Caco-2 (cell line): ENCODE data around the gene LPCAT3. TPM values are rescaled to one million over a fixed set of nuclear protein-coding genes. Genes with fewer than 3 reads are reported as not detected.

Experiments
- BruUV-seq: library from RNA; stranded (reverse); fragments of 400-500 nt; replicated peaks from 2 replicates; lab custom pipeline; 2021; lab: Mats Ljungman, UMichigan
- CTCF ChIA-PET: fragments of 300-600 bp; sonication (Branson Sonifier 250); formaldehyde crosslinking; loops from one replicate; lab custom pipeline; 2022; ENCODE audit warnings: antibody characterized with exemption; lab: Charles Lee
- POLR2A ChIA-PET: fragments of 300-600 bp; sonication (Branson Sonifier 250); formaldehyde crosslinking; loops from one replicate; lab custom pipeline; 2022; ENCODE audit warnings: antibody characterized with exemption; lab: Charles Lee
- DNase-seq, 2 experiments: peaks; one replicate each; pipeline versions ENCODE4 v3.0.0 to v3.0.0-alpha.2; 2020 to 2022
- H3K27me3 ChIP-seq: replicated peaks from 2 replicates; pipeline ENCODE4 v1.6.0; 2011; ENCODE audit warnings: low read length; ENCODE audit not compliant: control insufficient read depth, insufficient read depth
- H3K36me3 ChIP-seq: 2 replicates; pipeline ENCODE4 v1.5.1; 2011; ENCODE audit warnings: low read length; ENCODE audit not compliant: control insufficient read depth, insufficient read depth
- H3K4me1 ChIP-seq: fragments of 250-450 bp; sonication (Bioruptor Pico); 2 replicates; pipeline ENCODE4 v1.5.1; 2020; ENCODE audit warnings: mild to moderate bottlenecking
- H3K4me3 ChIP-seq: 2 replicates; pipeline ENCODE4 v1.5.1; 2011; ENCODE audit warnings: low read depth, mild to moderate bottlenecking, control low read depth, low read length
- H3K9me3 ChIP-seq: fragments of 250-450 bp; sonication (Bioruptor Pico); 2 replicates; pipeline ENCODE4 v1.5.1; 2020; ENCODE audit warnings: mild to moderate bottlenecking, moderate library complexity
- H3K27ac Mint-ChIP-seq: one replicate; pipeline ENCODE4 v1.8.0; 2022; ENCODE audit warnings: mixed read lengths; ENCODE audit not compliant: unreplicated experiment
- H3K27me3 Mint-ChIP-seq: one replicate; pipeline ENCODE4 v1.8.0; 2022; ENCODE audit warnings: mixed read lengths; ENCODE audit not compliant: insufficient read depth, unreplicated experiment
- H3K36me3 Mint-ChIP-seq: one replicate; pipeline ENCODE4 v1.8.0; 2022; ENCODE audit warnings: mild to moderate bottlenecking, mixed read lengths; ENCODE audit not compliant: insufficient read depth, unreplicated experiment
- H3K4me1 Mint-ChIP-seq: one replicate; pipeline ENCODE4 v1.8.0; 2022; ENCODE audit warnings: low read depth, mixed read lengths; ENCODE audit not compliant: unreplicated experiment
- H3K4me3 Mint-ChIP-seq: one replicate; pipeline ENCODE4 v1.8.0; 2022; ENCODE audit warnings: mild to moderate bottlenecking, moderate library complexity, mixed read lengths; ENCODE audit not compliant: unreplicated experiment
- H3K9me3 Mint-ChIP-seq: one replicate; pipeline ENCODE4 v1.8.0; 2022; ENCODE audit warnings: mixed read lengths; ENCODE audit not compliant: unreplicated experiment
- intact Hi-C: fragments of 100-400 bp; cut with micrococcal nuclease; formaldehyde crosslinking; loops from one replicate; pipeline ENCODE4 v1.10.0; 2022; ENCODE audit not compliant: unreplicated experiment
- total RNA-seq: library from RNA; stranded (reverse); gene quantifications from 2 replicates; pipeline ENCODE4 v1.2.3, GENCODE V29; 2022
- TF ChIP-seq, protein P1 (sequence below), 2 experiments: fragments of 200-600 bp in 1 of 2; IDR thresholded peaks; 1 replicate in 1 of 2; 2 replicates in 1 of 2; pipeline versions ENCODE4 v1.5.1 to v1.8.0; 2011 to 2022; ENCODE audit warnings: antibody characterized with exemption in 1 of 2, control low read depth in 1 of 2, inconsistent platforms in 1 of 2, low read depth in 1 of 2, low read length in 1 of 2, mild to moderate bottlenecking in 1 of 2, moderate library complexity in 1 of 2; ENCODE audit not compliant: insufficient read depth in 1 of 2, severe bottlenecking in 1 of 2, unreplicated experiment in 1 of 2

The LPCAT3 gene
- total RNA-seq, 1 experiment from 2014 or later = 142 TPM

DNA sequence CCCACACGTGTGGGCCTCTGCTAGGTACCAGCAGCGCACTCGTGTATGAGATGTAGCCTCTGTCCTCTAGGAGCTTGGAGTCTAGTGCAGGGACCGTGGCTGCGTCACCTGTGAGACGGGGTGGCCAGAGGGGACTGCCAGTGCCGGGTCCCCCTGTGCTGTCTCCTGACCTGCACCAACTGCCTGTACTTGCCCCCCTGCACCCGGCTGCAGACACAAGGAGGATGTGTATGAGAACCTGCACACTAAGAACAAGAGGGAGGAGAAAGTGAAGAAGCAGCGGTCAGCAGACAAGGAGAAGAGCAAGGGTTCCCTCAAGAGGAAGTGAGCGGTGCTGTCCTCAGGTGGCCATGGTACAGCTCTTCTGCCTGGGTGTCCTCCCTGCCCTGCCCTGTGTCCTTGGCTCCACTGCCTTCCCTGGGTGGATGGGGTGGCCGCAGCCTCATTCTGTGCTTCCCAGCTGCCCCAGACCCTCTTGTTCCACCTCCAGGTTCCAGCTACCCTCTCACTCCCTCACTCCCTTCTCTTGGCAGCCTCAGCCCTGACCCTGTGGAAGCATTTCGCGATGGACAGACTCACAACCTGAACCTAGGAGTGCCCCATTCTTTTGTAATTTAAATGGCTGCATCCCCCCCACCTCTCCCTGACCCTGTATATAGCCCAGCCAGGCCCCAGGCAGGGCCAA lies 57.5 kb downstream of the LPCAT3 start:
- Mint-ChIP-seq H3K4me3 (peak overlapping the region; percentile 45), H3K4me1 (peaks cover 28% of the 10 kb centered on the region), H3K27ac (peak overlapping the region; percentile 93), H3K36me3 (peaks cover 43% of the 10 kb centered on the region), H3K27me3 (no peaks in the 10 kb centered on the region), H3K9me3 (no peaks in the 10 kb centered on the region)
- no peaks in the 10 kb centered on the region for H3K9me3 ChIP-seq
- no peak for DNase-seq
- peaks cover 35% of the 10 kb centered on the region for H3K4me1 ChIP-seq
- 0 out of 2 replicates have a peak, but pooled peaks cover under 1% of the 10 kb centered on the region for H3K36me3 ChIP-seq
- intact Hi-C loops = loop anchor here (5.0 kb wide), 1 partner anchor 132 kb away; the partner anchor contains the start of gene C1R
- POLR2A ChIA-PET = interaction anchor here (0.5 to 9.3 kb wide), 3 partner anchors 15 to 148 kb away, joined by 3 to 237 read pairs (median 3); partner anchors contain the start of genes C12orf57 and RNU7-1
- BruUV-seq = no TSS peak
- CTCF ChIA-PET = interaction anchor here (0.7 to 8.6 kb wide), 5 partner anchors 11 to 91 kb away, joined by 3 to 241 read pairs (median 8); partner anchors contain the start of genes C12orf57, RNU7-1 and SPSB2
- no peaks in the 10 kb centered on the region for H3K27me3 ChIP-seq
- TF ChIP-seq, protein P1, sequence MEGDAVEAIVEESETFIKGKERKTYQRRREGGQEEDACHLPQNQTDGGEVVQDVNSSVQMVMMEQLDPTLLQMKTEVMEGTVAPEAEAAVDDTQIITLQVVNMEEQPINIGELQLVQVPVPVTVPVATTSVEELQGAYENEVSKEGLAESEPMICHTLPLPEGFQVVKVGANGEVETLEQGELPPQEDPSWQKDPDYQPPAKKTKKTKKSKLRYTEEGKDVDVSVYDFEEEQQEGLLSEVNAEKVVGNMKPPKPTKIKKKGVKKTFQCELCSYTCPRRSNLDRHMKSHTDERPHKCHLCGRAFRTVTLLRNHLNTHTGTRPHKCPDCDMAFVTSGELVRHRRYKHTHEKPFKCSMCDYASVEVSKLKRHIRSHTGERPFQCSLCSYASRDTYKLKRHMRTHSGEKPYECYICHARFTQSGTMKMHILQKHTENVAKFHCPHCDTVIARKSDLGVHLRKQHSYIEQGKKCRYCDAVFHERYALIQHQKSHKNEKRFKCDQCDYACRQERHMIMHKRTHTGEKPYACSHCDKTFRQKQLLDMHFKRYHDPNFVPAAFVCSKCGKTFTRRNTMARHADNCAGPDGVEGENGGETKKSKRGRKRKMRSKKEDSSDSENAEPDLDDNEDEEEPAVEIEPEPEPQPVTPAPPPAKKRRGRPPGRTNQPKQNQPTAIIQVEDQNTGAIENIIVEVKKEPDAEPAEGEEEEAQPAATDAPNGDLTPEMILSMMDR (IDR thresholded peaks at IDR 0.05; ENCODE audit: insufficient read depth in 1 of 2, low read depth in 1 of 2, low read length in 1 of 2, severe bottlenecking in 1 of 2, unreplicated experiment in 1 of 2) = peak in 1 of 2 experiments; percentile 35
- no peak overlapping the region for H3K4me3 ChIP-seq

DNA sequence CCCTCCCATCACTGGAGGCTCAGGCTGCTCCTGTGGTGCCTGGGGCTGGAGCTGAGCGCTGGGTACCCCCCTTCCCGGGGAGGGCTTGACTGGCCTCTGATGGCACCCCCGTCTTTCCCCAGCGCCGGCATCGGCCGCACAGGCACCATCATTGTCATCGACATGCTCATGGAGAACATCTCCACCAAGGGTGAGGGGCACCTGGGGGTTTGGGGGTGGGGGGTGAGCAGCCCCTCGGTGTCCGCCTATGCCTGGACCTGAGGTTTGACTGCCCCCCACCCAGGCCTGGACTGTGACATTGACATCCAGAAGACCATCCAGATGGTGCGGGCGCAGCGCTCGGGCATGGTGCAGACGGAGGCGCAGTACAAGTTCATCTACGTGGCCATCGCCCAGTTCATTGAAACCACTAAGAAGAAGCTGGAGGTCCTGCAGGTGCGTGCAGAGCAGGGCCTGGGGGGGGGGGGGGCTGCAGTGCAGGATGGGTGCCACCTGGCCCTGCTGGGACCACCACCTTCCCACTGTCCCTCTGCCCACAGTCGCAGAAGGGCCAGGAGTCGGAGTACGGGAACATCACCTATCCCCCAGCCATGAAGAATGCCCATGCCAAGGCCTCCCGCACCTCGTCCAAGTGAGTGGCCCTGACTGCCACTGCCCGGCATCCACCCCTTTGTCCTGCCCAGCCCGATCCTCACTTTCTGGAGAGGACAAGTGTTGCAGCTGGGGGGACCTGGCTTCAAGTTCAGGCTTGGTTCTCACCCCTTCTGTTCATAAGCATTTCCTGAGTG lies 58.3 kb downstream of the LPCAT3 start:
- Mint-ChIP-seq H3K4me1 (peaks cover 21% of the 10 kb centered on the region), H3K36me3 (peaks cover 36% of the 10 kb centered on the region), H3K27ac (peak overlapping the region; percentile 93), H3K27me3 (no peaks in the 10 kb centered on the region), H3K4me3 (peak overlapping the region; percentile 45), H3K9me3 (no peaks in the 10 kb centered on the region)
- H3K4me1 ChIP-seq = peaks cover 28% of the 10 kb centered on the region
- ChIA-PET POLR2A (interaction anchor here (9.3 kb wide), 1 partner anchor 15 kb away, joined by 237 read pairs; the partner anchor contains the start of genes C12orf57 and RNU7-1), CTCF (interaction anchor here (0.7 to 8.6 kb wide), 5 partner anchors 11 to 91 kb away, joined by 3 to 241 read pairs (median 8); partner anchors contain the start of genes C12orf57, RNU7-1 and SPSB2)
- no peaks in the 10 kb centered on the region for H3K36me3 ChIP-seq
- no TSS peak for BruUV-seq
- no peak overlapping the region for H3K4me3 ChIP-seq
- H3K9me3 ChIP-seq = no peaks in the 10 kb centered on the region
- H3K27me3 ChIP-seq = no peaks in the 10 kb centered on the region
- intact Hi-C loops = loop anchor here (5.0 kb wide), 1 partner anchor 132 kb away; the partner anchor contains the start of gene C1R
- TF ChIP-seq, protein P1 (IDR thresholded peaks at IDR 0.05; ENCODE audit: insufficient read depth in 1 of 2, low read depth in 1 of 2, low read length in 1 of 2, severe bottlenecking in 1 of 2, unreplicated experiment in 1 of 2) = no peak
- no peak for DNase-seq
